ENCODE measurements around the gene ARGLU1.

Gene ARGLU1

DNA sequence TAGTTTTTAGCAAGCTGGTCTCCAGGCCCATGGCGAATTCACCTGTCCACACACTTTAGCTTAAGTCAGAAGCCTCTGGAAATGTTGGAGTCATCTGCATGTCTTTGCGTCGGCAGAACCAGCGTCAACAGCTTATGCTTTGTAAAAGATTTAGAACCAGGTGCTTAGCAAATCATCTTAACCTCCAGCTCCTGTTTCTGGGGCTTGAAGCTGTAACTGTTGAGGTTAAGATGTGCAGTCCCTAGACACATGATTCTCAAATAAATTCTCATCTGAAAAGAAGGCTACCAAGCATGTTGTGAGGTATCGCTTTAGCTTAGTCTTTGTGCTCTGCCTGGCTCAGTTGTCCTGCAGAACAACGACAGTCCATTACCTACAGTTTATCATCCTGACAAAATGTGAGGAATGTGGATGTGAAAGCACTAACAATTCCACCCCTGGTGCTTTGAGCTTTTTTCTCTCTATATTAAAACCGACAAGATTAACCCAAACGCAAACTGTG is 36.9 kb downstream of the ARGLU1 start:
- TF ChIP-seq, protein P1, sequence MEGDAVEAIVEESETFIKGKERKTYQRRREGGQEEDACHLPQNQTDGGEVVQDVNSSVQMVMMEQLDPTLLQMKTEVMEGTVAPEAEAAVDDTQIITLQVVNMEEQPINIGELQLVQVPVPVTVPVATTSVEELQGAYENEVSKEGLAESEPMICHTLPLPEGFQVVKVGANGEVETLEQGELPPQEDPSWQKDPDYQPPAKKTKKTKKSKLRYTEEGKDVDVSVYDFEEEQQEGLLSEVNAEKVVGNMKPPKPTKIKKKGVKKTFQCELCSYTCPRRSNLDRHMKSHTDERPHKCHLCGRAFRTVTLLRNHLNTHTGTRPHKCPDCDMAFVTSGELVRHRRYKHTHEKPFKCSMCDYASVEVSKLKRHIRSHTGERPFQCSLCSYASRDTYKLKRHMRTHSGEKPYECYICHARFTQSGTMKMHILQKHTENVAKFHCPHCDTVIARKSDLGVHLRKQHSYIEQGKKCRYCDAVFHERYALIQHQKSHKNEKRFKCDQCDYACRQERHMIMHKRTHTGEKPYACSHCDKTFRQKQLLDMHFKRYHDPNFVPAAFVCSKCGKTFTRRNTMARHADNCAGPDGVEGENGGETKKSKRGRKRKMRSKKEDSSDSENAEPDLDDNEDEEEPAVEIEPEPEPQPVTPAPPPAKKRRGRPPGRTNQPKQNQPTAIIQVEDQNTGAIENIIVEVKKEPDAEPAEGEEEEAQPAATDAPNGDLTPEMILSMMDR (IDR thresholded peaks at IDR 0.05; ENCODE audit: low read depth, low read length, missing control alignments) = no peak
- no peak overlapping the region for H3K4me3 ChIP-seq (replicated peaks; ENCODE audit: low read depth, low read length)
- DNase-seq (ENCODE audit: extremely low read depth, low read depth) = no peak

DNA sequence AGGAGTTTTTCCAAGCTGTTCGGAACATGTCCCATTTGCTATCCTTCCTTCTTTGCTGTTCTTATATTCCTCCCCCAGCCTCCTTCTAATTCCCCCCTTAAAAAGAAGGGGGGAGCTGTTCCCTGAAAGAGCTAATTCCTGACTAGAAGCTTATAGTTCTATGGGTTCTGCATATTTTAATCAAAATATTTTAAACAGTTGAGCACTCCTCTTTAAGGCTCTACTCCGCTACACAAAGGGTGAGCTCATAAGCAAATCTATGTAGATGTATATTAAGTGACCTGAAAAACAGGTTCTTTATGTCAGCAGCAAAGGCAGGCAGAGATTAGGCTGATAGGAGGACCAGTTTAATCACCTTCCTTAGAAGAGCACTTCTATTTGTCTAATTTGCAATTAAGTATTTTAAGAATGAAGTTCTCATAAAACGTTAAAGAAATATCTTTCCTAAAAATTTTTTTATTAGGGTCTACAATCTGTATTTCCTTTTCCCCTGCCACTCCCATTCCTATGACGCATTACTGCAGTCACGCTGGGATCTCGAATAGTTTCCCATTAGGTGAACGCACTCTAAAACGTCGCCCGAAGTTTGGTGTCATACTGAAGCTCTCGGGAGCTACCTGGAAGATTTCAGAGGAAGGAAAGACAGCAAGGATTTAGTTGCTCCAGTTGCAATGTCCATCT is 37.6 kb downstream of the ARGLU1 start:
- TF ChIP-seq, protein P1 (IDR thresholded peaks at IDR 0.05; ENCODE audit: low read depth, low read length, missing control alignments) = no peak
- H3K4me3 ChIP-seq (replicated peaks; ENCODE audit: low read depth, low read length) = no peak overlapping the region
- no peak for DNase-seq (ENCODE audit: extremely low read depth, low read depth)

GRCh38 chr13:106529415-106530170 is 38.3 kb downstream of the ARGLU1 start:
- TF ChIP-seq, protein P1 (IDR thresholded peaks at IDR 0.05; ENCODE audit: low read depth, low read length, missing control alignments) = no peak
- no peak overlapping the region for H3K4me3 ChIP-seq (replicated peaks; ENCODE audit: low read depth, low read length)
- DNase-seq (ENCODE audit: extremely low read depth, low read depth) = no peak

- TF ChIP-seq, protein P1 (IDR thresholded peaks at IDR 0.05; ENCODE audit: low read depth, low read length, missing control alignments) = no peak
- H3K4me3 ChIP-seq (replicated peaks; ENCODE audit: low read depth, low read length) = no peak overlapping the region
- no peak for DNase-seq (ENCODE audit: extremely low read depth, low read depth)
Measured at GRCh38 chr13:106528718-106529414, 39.1 kb downstream of the ARGLU1 start.

GRCh38 chr13:106527826-106528225 is 40.1 kb downstream of the ARGLU1 start:
- DNase-seq (ENCODE audit: extremely low read depth, low read depth) = no peak
- no peak overlapping the region for H3K4me3 ChIP-seq (replicated peaks; ENCODE audit: low read depth, low read length)
- TF ChIP-seq, protein P1 (IDR thresholded peaks at IDR 0.05; ENCODE audit: low read depth, low read length, missing control alignments) = no peak

DNA sequence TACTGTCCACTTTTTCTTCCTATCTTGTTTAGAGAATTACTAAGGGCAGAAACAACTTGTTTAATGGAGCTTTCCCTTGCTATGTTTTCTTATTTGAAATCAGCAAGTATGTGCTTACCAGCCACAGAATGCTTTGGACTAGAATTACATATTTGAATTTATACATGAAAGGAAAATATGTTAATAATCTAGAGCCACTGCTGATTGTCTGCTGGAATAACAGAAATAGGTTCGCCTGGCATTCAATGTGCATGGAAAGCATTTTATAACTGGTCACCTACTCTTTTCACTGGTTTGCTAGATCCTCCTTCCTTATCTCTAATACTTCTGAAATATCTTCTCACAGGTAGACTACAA is 40.5 kb downstream of the ARGLU1 start:
- no peak overlapping the region for H3K4me3 ChIP-seq (replicated peaks; ENCODE audit: low read depth, low read length)
- TF ChIP-seq, protein P1 (IDR thresholded peaks at IDR 0.05; ENCODE audit: low read depth, low read length, missing control alignments) = no peak
- no peak for DNase-seq (ENCODE audit: extremely low read depth, low read depth)
